Caco-2 (cell line): ENCODE results near the gene MAP1B. TPM values are rescaled to one million over a fixed set of nuclear protein-coding genes. Genes with fewer than 3 reads are reported as not detected.

ENCODE experiments used
- BruUV-seq: library from RNA; stranded (reverse); fragments of 400-500 nt; replicated peaks from 2 replicates; lab custom pipeline; 2021; lab: Mats Ljungman, UMichigan
- CTCF ChIA-PET: fragments of 300-600 bp; sonication (Branson Sonifier 250); formaldehyde crosslinking; loops from one replicate; lab custom pipeline; 2022; ENCODE audit warnings: antibody characterized with exemption; lab: Charles Lee
- POLR2A ChIA-PET: fragments of 300-600 bp; sonication (Branson Sonifier 250); formaldehyde crosslinking; loops from one replicate; lab custom pipeline; 2022; ENCODE audit warnings: antibody characterized with exemption; lab: Charles Lee
- DNase-seq, 2 experiments: peaks; one replicate each; pipeline versions ENCODE4 v3.0.0 to v3.0.0-alpha.2; 2020 to 2022
- H3K27me3 ChIP-seq: replicated peaks from 2 replicates; pipeline ENCODE4 v1.6.0; 2011; ENCODE audit warnings: low read length; ENCODE audit not compliant: control insufficient read depth, insufficient read depth
- H3K36me3 ChIP-seq: 2 replicates; pipeline ENCODE4 v1.5.1; 2011; ENCODE audit warnings: low read length; ENCODE audit not compliant: control insufficient read depth, insufficient read depth
- H3K4me1 ChIP-seq: fragments of 250-450 bp; sonication (Bioruptor Pico); 2 replicates; pipeline ENCODE4 v1.5.1; 2020; ENCODE audit warnings: mild to moderate bottlenecking
- H3K4me3 ChIP-seq: 2 replicates; pipeline ENCODE4 v1.5.1; 2011; ENCODE audit warnings: low read depth, mild to moderate bottlenecking, control low read depth, low read length
- H3K9me3 ChIP-seq: fragments of 250-450 bp; sonication (Bioruptor Pico); 2 replicates; pipeline ENCODE4 v1.5.1; 2020; ENCODE audit warnings: mild to moderate bottlenecking, moderate library complexity
- H3K27ac Mint-ChIP-seq: one replicate; pipeline ENCODE4 v1.8.0; 2022; ENCODE audit warnings: mixed read lengths; ENCODE audit not compliant: unreplicated experiment
- H3K27me3 Mint-ChIP-seq: one replicate; pipeline ENCODE4 v1.8.0; 2022; ENCODE audit warnings: mixed read lengths; ENCODE audit not compliant: insufficient read depth, unreplicated experiment
- H3K36me3 Mint-ChIP-seq: one replicate; pipeline ENCODE4 v1.8.0; 2022; ENCODE audit warnings: mild to moderate bottlenecking, mixed read lengths; ENCODE audit not compliant: insufficient read depth, unreplicated experiment
- H3K4me1 Mint-ChIP-seq: one replicate; pipeline ENCODE4 v1.8.0; 2022; ENCODE audit warnings: low read depth, mixed read lengths; ENCODE audit not compliant: unreplicated experiment
- H3K4me3 Mint-ChIP-seq: one replicate; pipeline ENCODE4 v1.8.0; 2022; ENCODE audit warnings: mild to moderate bottlenecking, moderate library complexity, mixed read lengths; ENCODE audit not compliant: unreplicated experiment
- H3K9me3 Mint-ChIP-seq: one replicate; pipeline ENCODE4 v1.8.0; 2022; ENCODE audit warnings: mixed read lengths; ENCODE audit not compliant: unreplicated experiment
- CTCF ChIP-seq, 2 experiments: fragments of 200-600 bp in 1 of 2; IDR thresholded peaks; 1 replicate in 1 of 2; 2 replicates in 1 of 2; pipeline versions ENCODE4 v1.5.1 to v1.8.0; 2011 to 2022; ENCODE audit warnings: antibody characterized with exemption in 1 of 2, control low read depth in 1 of 2, inconsistent platforms in 1 of 2, low read depth in 1 of 2, low read length in 1 of 2, mild to moderate bottlenecking in 1 of 2, moderate library complexity in 1 of 2; ENCODE audit not compliant: insufficient read depth in 1 of 2, severe bottlenecking in 1 of 2, unreplicated experiment in 1 of 2
- intact Hi-C: fragments of 100-400 bp; cut with micrococcal nuclease; formaldehyde crosslinking; loops from one replicate; pipeline ENCODE4 v1.10.0; 2022; ENCODE audit not compliant: unreplicated experiment
- total RNA-seq: library from RNA; stranded (reverse); gene quantifications from 2 replicates; pipeline ENCODE4 v1.2.3, GENCODE V29; 2022

The MAP1B gene
- total RNA-seq, 1 experiment from 2014 or later: 0.66 TPM

GRCh38 chr5:72156946-72157624 lies 49.8 kb downstream of the MAP1B start:
- Histone ChIP-seq H3K27me3 (no peaks in the 10 kb centered on the region; the same call in 1 of the 2 replicates), H3K4me3 (no peak overlapping the region), H3K9me3 (no peaks in the 10 kb centered on the region), H3K4me1 (no peaks in the 10 kb centered on the region), H3K36me3 (no peaks in the 10 kb centered on the region)
- TF ChIP-seq CTCF (IDR thresholded peaks at IDR 0.05; ENCODE audit: insufficient read depth in 1 of 2, low read depth in 1 of 2, low read length in 1 of 2, severe bottlenecking in 1 of 2, unreplicated experiment in 1 of 2): no peak
- Mint-ChIP-seq H3K27ac (no peak overlapping the region), H3K4me1 (no peaks in the 10 kb centered on the region), H3K9me3 (no peaks in the 10 kb centered on the region), H3K36me3 (no peaks in the 10 kb centered on the region), H3K4me3 (no peak overlapping the region), H3K27me3 (peaks cover 7% of the 10 kb centered on the region)
- BruUV-seq: no TSS peak
- ChIA-PET POLR2A (interaction anchor here (0.6 kb wide), 1 partner anchor 55 kb away, joined by 3 read pairs; no protein-coding TSS in a partner anchor), CTCF (no interaction called here)
- DNase-seq: no peak
- intact Hi-C loops: no loop called here

GRCh38 chr5:72157625-72157962 lies 50.3 kb downstream of the MAP1B start:
- Mint-ChIP-seq H3K27ac (no peak overlapping the region), H3K27me3 (peaks cover 7% of the 10 kb centered on the region), H3K9me3 (no peaks in the 10 kb centered on the region), H3K4me1 (no peaks in the 10 kb centered on the region), H3K36me3 (no peaks in the 10 kb centered on the region), H3K4me3 (no peak overlapping the region)
- CTCF ChIA-PET: no interaction called here
- Histone ChIP-seq H3K9me3 (no peaks in the 10 kb centered on the region), H3K4me1 (no peaks in the 10 kb centered on the region), H3K36me3 (no peaks in the 10 kb centered on the region), H3K4me3 (no peak overlapping the region), H3K27me3 (no peaks in the 10 kb centered on the region; the same call in 1 of the 2 replicates)
- no peak for TF ChIP-seq CTCF (IDR thresholded peaks at IDR 0.05; ENCODE audit: insufficient read depth in 1 of 2, low read depth in 1 of 2, low read length in 1 of 2, severe bottlenecking in 1 of 2, unreplicated experiment in 1 of 2)
- BruUV-seq: no TSS peak
- no peak for DNase-seq
- intact Hi-C loops: no loop called here
- POLR2A ChIA-PET: interaction anchor here (0.6 kb wide), 1 partner anchor 55 kb away, joined by 3 read pairs; no protein-coding TSS in a partner anchor

GRCh38 chr5:72159501-72159911 lies 52.2 kb downstream of the MAP1B start:
- Mint-ChIP-seq H3K27ac (no peak overlapping the region), H3K4me3 (no peak overlapping the region), H3K36me3 (no peaks in the 10 kb centered on the region), H3K27me3 (peaks cover 7% of the 10 kb centered on the region), H3K4me1 (no peaks in the 10 kb centered on the region), H3K9me3 (no peaks in the 10 kb centered on the region)
- no peak for DNase-seq
- intact Hi-C loops: no loop called here
- Histone ChIP-seq H3K36me3 (no peaks in the 10 kb centered on the region), H3K4me3 (no peak overlapping the region), H3K27me3 (no peaks in the 10 kb centered on the region; the same call in 1 of the 2 replicates), H3K9me3 (no peaks in the 10 kb centered on the region), H3K4me1 (no peaks in the 10 kb centered on the region)
- POLR2A ChIA-PET: interaction anchor here (0.6 kb wide), 1 partner anchor 17 kb away, joined by 6 read pairs; no protein-coding TSS in a partner anchor
- BruUV-seq: no TSS peak
- CTCF ChIA-PET: no interaction called here
- no peak for TF ChIP-seq CTCF (IDR thresholded peaks at IDR 0.05; ENCODE audit: insufficient read depth in 1 of 2, low read depth in 1 of 2, low read length in 1 of 2, severe bottlenecking in 1 of 2, unreplicated experiment in 1 of 2)
